DOHH2 (cell line): ENCODE data around the gene PP2D1.

Experiments used
- EZH2phosphoT487 ChIP-seq: fragments of 200-600 bp; sonication (generic); IDR thresholded peaks from 2 replicates; pipeline ENCODE4 v1.6.1; 2017; ENCODE audit warnings: borderline replicate concordance, mild to moderate bottlenecking, antibody characterized with exemption, low read length, moderate library complexity, mixed read lengths
- TF ChIP-seq, protein P1 (sequence below): fragments of 200-600 bp; sonication (generic); IDR thresholded peaks from one replicate; pipeline ENCODE4 v1.5.1; 2014; ENCODE audit warnings: antibody characterized with exemption, mild to moderate bottlenecking, low read depth, low read length; ENCODE audit not compliant: poor library complexity, severe bottlenecking

GRCh38 chr3:20043825-20044224, 31.8 kb upstream of the PP2D1 start:
- TF ChIP-seq, protein P1, sequence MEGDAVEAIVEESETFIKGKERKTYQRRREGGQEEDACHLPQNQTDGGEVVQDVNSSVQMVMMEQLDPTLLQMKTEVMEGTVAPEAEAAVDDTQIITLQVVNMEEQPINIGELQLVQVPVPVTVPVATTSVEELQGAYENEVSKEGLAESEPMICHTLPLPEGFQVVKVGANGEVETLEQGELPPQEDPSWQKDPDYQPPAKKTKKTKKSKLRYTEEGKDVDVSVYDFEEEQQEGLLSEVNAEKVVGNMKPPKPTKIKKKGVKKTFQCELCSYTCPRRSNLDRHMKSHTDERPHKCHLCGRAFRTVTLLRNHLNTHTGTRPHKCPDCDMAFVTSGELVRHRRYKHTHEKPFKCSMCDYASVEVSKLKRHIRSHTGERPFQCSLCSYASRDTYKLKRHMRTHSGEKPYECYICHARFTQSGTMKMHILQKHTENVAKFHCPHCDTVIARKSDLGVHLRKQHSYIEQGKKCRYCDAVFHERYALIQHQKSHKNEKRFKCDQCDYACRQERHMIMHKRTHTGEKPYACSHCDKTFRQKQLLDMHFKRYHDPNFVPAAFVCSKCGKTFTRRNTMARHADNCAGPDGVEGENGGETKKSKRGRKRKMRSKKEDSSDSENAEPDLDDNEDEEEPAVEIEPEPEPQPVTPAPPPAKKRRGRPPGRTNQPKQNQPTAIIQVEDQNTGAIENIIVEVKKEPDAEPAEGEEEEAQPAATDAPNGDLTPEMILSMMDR = no peak
- TF ChIP-seq EZH2phosphoT487 = no peak
